Activated T-cell treated with anti-CD3 and anti-CD28 coated beads for 1 hour (primary cell): ENCODE results near the gene HIVEP3.

Experiments
- DNase-seq: peaks from one replicate; pipeline ENCODE4 v3.0.0-alpha.2; 2020; ENCODE audit warnings: low read depth

The HIVEP3 gene

GRCh38 chr1:41515778-41516167 is 402.9 kb downstream of the HIVEP3 start:
- DNase-seq = no peak

GRCh38 chr1:41515131-41515678 is 403.5 kb downstream of the HIVEP3 start:
- DNase-seq = no peak

DNA sequence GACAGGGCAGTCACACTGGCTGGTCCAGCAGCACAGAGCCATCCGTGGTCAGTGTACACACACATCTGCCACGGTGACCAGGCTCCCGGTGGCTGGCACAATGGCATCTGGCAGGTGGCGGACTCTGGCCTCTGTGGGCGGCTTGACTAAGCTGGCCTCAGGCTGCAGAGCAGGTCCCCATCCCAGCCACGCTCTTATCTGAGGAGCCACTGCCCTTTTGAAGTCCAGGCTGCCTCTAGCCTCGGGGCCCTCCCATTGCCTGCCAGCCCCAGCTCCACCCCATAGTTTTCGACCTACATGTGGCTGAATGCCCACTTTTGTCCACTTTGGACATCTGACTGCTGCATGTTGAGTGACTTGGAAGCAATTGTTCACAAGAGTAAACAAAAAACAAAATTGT is 404.3 kb downstream of the HIVEP3 start:
- DNase-seq = no peak

DNA sequence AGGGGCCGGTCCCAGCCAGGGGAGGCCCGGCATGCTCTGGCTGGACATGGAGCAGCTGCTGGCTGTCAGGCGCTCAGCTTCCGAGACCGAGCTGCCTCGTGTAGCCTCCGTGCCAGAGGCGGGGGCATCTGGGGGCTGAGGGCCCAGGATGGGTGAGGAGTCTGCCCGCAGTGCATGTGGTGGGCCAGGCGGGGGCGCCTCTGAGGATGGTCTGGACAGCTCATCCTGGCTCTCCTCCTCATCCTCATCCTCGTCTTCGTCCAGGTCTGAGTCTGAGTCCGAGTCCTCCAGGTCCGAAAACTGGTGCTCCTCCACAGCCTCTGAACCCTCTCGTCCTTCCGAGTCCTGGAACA is 405.4 kb downstream of the HIVEP3 start:
- DNase-seq = no peak

DNA sequence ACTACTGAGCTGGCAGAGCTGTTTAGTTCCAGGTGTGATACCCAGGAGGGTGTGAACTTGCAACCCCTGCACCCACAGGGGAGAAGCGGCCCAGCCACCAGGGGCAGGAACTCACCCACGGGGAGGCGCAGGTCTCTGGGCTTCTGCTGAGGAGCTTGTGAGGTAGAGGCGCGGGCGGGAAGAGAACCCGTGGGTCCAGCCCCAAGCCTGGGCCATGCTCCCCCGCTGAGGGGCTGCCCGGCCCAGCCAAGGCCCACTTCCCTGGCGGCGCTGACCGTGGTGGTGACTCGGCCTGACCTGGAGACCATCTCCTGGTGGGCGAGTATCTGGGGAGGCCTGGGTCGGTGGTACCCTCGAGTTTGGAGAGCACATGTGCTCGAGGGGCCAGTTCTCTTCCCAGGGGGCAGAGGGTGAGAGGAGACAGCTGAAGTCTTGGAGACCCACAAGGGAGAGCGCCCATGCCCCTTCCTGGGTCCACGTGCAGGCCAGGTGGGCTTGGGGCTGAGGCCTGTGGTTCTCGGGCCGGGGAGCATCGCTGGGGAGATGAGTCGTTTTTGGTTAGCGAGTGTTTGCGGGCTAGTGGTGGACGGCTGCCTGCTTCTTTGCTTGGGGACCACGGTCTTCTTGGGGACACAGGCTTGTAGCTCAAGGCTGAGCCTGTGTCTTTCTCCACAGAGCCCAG is 405.9 kb downstream of the HIVEP3 start:
- no peak for DNase-seq

GRCh38 chr1:41511239-41511540 is 407.5 kb downstream of the HIVEP3 start:
- DNase-seq = no peak

DNA sequence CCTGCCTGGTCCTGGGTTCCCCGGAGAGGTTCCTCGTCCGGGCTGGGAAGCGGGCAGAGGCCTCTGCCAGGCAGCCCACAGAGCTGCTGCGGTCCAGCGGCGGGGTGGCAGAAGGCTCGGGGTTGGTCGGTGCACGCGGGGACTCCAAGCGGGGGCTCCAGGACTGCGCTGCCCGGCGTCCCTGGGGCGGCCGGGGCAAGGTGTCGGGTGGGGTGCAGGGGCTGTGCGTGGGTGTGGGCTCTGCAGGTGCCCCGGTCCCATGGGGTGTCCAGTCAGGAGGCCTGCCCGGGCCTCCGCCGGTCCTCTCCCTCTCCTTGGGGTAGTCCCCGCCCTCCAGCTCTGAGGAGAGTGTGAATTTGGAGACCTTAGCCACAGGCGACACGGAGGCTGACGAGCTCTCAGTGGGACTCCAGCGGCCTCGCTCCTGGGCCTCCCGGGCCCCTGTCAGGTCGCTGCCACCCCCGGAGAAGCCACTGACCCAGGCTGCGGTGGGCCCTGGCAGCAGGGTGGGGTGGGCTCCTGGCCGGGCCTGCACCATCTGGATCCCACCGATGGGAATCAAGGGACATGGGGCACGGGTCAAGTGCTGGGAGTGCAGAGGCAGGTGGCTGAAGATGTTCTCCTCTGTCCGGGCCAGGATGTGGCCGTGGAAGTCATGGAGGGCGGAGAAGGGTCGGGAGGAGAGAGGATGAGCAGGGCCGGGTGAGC is 408.0 kb downstream of the HIVEP3 start:
- no peak for DNase-seq

DNA sequence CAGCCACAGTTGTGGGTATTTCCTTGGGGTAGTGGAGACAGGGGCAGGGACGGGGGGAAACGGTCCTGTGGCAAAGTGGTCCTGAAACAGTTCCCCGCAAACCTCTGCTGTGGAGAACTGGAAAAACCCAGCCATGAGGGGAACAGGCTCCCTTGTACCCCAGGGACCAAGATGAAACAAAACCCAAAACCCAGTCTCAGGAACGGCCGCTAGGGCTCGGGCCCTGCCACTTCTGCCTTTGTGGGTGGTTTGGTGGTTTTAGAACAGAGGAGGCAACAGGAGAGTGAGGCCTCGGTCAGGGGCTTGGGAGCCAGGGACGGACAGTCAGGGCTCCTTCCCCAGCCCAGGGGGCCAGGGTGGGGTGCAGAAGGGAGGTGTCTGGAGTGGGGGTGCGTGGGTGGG is 409.5 kb downstream of the HIVEP3 start:
- no peak for DNase-seq

GRCh38 chr1:41508290-41508689 is 410.4 kb downstream of the HIVEP3 start:
- no peak for DNase-seq

GRCh38 chr1:41507836-41508235 is 410.9 kb downstream of the HIVEP3 start:
- DNase-seq = no peak

DNA sequence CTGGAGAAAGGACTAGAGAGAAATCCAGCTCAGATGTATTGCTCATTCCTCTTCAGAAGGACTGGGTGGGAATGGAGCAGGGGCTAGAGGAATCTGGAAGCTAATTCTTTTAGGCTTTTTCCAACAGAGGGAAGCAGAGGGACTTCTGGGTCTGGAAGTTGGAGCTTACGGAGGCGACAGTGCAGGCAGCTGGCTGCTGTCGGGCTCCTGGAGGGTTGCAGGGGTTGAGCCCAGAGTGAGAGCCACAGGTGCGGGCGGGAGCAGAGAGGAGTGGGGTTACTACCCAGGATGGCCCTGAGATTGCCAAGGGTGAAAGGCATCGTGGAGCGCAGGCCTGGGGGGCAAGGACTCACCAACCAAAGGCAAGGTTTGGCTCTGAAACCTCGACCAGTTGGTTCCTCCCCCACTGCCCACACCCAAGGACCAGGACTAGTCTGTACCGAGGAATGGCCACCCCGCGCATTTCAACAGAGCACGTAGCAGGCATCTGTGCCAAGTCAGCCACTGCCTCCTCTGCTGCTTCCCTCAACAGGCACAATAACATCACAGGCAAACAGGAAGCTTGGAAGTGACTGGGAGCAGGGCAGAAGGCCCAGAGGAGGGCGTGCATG is 411.5 kb downstream of the HIVEP3 start:
- DNase-seq = no peak

GRCh38 chr1:41504114-41505035 is 414.3 kb downstream of the HIVEP3 start:
- DNase-seq = no peak

DNA sequence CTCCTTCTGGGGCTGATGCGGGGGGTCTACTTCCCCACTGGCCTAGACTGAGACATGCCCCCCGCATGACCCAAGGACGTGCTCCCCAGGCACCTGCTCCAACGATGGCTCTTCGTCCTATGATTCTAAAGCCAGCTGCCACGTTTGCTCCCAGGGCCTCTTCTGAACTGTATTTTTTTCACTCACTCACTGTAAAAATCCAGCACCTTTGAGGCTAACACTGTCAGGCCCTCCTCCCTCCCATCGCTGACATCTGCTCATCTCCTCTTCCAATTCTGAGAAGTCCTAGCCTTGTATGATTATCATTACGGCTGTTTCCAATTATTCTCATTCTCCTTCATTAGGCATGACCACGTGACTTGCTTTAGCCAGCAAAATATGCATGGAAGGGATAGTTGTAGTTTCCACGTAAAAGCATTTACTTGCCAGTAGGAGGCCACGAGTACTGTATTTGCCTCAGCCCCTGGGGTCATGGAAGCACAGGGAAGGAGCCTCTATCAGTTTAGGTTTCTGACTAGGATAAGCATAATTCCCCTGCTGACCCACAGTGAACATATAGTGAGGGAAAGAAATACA is 415.1 kb downstream of the HIVEP3 start:
- no peak for DNase-seq

- DNase-seq = no peak
Observed at GRCh38 chr1:41502912-41503311, 415.8 kb downstream of the HIVEP3 start.

GRCh38 chr1:41501581-41501980 is 417.1 kb downstream of the HIVEP3 start:
- DNase-seq = no peak

GRCh38 chr1:41500781-41501518 is 417.8 kb downstream of the HIVEP3 start:
- no peak for DNase-seq

DNA sequence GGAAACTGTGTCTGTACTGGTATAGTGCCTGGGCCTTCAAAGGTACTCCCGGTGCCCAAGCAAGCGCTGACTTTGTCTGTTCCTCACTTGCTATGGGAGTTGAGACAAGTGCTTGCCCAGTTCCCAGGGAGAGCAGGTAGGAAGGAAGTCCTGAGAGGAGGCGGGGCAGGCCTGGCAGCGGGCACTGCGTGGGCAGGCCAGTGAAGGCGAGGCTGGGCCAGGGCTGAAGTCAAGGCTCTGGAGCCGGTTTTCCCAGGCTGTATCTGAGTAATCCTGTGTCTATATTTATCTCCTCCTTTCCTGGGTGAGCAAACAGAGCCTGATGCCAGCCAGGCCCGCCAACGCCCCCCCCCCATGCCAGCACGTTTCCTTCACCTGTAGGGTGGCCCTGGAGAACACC is 418.3 kb downstream of the HIVEP3 start:
- no peak for DNase-seq

GRCh38 chr1:41499591-41499990 is 419.1 kb downstream of the HIVEP3 start:
- no peak for DNase-seq

DNA sequence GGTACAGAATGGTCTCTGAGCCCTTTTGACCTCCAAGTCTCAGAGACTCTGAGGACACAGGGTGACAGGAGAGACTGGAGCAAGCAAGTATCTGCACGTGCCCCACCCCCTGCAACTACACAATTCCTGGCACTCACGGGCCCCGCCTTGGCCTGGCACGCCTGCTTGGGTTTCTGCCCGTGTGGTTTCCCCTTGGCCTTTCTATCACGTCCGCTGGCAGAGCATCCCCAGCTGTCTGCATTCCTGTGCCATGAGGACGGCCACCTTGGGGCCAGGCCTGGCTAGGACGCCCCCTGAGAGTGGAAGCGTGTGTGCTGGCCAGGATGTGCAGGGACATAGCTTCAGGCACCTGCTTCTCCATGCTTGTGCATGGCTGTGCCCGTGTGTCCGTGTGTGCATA is 419.9 kb downstream of the HIVEP3 start:
- DNase-seq = no peak

DNA sequence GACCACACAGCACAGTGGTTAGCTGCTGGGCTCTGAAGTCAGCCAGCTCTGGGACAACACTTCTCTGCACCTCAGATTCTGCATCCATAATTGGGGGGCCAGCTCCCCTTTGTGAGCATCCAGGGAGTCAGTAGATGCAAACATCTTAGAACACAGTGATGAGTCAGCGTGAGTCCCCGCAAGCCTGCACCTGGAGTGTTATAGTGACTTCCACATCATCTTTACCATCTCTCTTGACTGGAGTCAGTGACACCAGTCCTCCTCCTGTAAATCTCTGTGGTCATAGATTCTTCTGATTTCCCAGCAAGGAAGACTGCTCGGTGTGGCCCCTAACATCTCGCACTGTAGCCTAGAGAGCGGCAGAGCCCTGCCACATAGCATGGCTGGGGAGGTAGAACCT is 420.3 kb downstream of the HIVEP3 start:
- no peak for DNase-seq

DNA sequence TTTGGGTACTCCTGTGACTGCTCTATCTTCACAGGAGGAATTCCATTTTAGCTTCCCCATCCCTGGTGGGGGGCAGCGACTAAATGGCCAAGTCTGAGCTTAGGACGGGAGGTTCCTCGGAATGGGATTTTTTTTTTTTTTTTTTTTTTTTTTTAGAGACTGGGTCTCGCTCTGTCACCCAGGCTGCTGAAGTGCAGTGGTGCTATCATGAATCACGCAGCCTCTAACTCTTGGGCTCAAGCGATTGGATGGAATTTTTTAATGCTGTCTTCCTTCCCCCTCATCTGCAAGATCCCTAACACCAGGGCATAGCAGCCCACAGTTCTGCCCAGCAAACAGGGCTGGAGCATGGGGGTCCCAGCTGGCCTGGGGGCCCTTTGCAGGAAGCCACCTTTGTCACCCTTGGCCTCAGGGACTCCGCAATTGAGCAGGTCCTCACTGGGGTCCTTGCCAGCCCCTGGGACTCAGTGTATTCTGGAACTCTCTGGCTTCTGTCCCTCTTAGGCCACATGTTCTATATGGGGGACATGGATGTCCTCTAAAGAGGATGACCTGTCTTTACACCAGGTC is 421.2 kb downstream of the HIVEP3 start:
- DNase-seq = no peak
